ENCODE data around the gene SIVA1. TPM values are rescaled to one million over a fixed set of nuclear protein-coding genes. Genes with fewer than 3 reads are reported as not detected.
A peak's percentile ranks its signal among the peaks of the same experiment; 100 is the strongest.

SIVA1 gene
- total RNA-seq, 5 donors from 2014 or later (not counting 1 experiment from before 2014, with no cell fraction given): 62.3 to 93.5 (median 79.5) TPM

DNA sequence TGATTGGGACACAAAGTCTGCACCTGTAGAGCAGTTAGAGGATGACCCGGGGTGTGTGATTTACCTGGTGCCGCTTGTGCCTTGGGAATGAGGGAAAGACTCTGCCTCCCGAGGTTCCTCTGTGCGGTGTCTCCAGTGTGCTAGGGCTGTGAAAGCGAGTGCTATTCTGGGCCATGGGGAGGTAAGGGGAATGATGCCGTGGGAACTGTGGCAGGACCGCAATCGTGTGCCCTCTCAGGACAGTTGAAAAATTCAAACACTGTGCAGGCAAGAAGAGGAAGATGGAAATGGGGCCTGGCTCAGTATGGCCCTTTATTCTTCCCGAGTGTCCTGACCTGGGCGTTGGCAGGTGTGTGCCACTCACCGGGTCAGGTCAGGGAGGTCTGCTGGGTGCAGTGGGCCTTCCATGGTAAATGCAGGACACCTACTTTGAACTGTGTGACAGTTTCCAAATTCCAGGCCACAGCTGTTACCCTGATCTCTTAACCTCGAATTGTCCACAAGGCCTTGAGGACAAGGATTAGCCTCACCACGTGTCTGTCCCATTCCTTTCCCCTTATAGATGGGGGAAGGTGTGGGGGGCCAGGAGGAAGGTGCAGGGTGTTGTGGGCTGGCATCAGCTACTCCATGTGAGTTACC is 1.4 kb downstream of the SIVA1 start:
- Mint-ChIP-seq H3K36me3 (peaks cover 17% of the 10 kb centered on the region), H3K27me3 (no peaks in the 10 kb centered on the region), H3K4me3 (peak overlapping the region; percentile 88 to 93 (median 90)), H3K27ac (peak overlapping the region; percentile 57 to 90), H3K4me1 (peaks cover 40 to 46% (median 45%) of the 10 kb centered on the region in 3 donors), H3K9me3 (no peaks in the 10 kb centered on the region)
- H3K27ac ChIP-seq (ENCODE audit: low read length): peak overlapping the region; percentile 70
- H3K4me3 ChIP-seq (ENCODE audit: control insufficient read depth in 1 of 2, extremely low read depth in 1 of 2, low read length in 1 of 2): peak overlapping the region; percentile 76 to 86
- H3K9me3 ChIP-seq: no peaks in the 10 kb centered on the region
- DNase-seq: no peak
- ATAC-seq (replicated peaks in 1 of 4): no peak
- H3K27me3 ChIP-seq (replicated peaks in 1 of 2; ENCODE audit: control insufficient read depth in 2 of 2, extremely low read depth in 1 of 2, insufficient read depth in 2 of 2, low read length in 1 of 2): peaks cover 0 to 2% of the 10 kb centered on the region in 2 experiments
- H3K4me1 ChIP-seq (ENCODE audit: control insufficient read depth in 1 of 2, extremely low read depth in 1 of 2, insufficient read depth in 2 of 2, low read length in 2 of 2): peaks cover 10 to 49% of the 10 kb centered on the region in 2 experiments
- CTCF ChIA-PET: no interaction called here
- WGBS (ENCODE audit: insufficient coverage): 81% methylated on average over 11 of the region's 13 CpGs
- H3K36me3 ChIP-seq (ENCODE audit: control insufficient read depth in 2 of 2, extremely low read depth in 1 of 2, insufficient read depth in 1 of 2, low read length in 1 of 2): peaks cover 0 to 40% of the 10 kb centered on the region in 2 donors
- POLR2A ChIA-PET: no interaction called here

DNA sequence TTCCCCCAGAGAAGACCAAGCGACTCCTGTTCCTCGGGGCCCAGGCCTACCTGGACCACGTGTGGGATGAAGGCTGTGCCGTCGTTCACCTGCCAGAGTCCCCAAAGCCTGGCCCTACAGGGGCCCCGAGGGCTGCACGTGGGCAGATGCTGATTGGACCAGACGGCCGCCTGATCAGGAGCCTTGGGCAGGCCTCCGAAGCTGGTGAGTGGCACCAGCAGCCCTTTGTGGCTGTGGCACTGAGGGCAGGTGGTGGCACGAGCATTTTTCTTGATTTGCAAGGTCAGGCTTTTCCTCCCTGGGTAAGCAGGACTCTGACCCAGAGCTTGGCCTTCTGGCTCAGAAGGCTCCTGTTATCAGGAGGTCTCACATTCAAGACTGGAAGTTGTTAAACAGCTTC is 2.7 kb downstream of the SIVA1 start:
- ChIA-PET CTCF (no interaction called here), POLR2A (no interaction called here)
- Histone ChIP-seq H3K27me3 (replicated peaks in 1 of 2; ENCODE audit: control insufficient read depth in 2 of 2, extremely low read depth in 1 of 2, insufficient read depth in 2 of 2, low read length in 1 of 2) (no peaks in the 10 kb centered on the region), H3K36me3 (ENCODE audit: control insufficient read depth in 2 of 2, extremely low read depth in 1 of 2, insufficient read depth in 1 of 2, low read length in 1 of 2) (peaks cover 0 to 51% of the 10 kb centered on the region in 2 donors), H3K4me3 (ENCODE audit: control insufficient read depth in 1 of 2, extremely low read depth in 1 of 2, low read length in 1 of 2) (no peak overlapping the region), H3K9me3 (no peaks in the 10 kb centered on the region), H3K27ac (ENCODE audit: low read length) (no peak overlapping the region), H3K4me1 (ENCODE audit: control insufficient read depth in 1 of 2, extremely low read depth in 1 of 2, insufficient read depth in 2 of 2, low read length in 2 of 2) (peaks cover 10 to 49% of the 10 kb centered on the region in 2 experiments)
- no peak for DNase-seq
- 83% methylated on average over 11 of the region's 11 CpGs for WGBS (ENCODE audit: insufficient coverage)
- no peak for ATAC-seq (replicated peaks in 1 of 4)
- peak overlapping the region in 1 of 3 donors; percentile 88 for H3K4me3 Mint-ChIP-seq
- H3K36me3 Mint-ChIP-seq: peaks cover 21% of the 10 kb centered on the region
- H3K9me3 Mint-ChIP-seq: no peaks in the 10 kb centered on the region
- H3K27ac Mint-ChIP-seq: no peak overlapping the region
- peaks cover 40 to 53% (median 45%) of the 10 kb centered on the region in 3 donors for H3K4me1 Mint-ChIP-seq
- H3K27me3 Mint-ChIP-seq: no peaks in the 10 kb centered on the region

DNA sequence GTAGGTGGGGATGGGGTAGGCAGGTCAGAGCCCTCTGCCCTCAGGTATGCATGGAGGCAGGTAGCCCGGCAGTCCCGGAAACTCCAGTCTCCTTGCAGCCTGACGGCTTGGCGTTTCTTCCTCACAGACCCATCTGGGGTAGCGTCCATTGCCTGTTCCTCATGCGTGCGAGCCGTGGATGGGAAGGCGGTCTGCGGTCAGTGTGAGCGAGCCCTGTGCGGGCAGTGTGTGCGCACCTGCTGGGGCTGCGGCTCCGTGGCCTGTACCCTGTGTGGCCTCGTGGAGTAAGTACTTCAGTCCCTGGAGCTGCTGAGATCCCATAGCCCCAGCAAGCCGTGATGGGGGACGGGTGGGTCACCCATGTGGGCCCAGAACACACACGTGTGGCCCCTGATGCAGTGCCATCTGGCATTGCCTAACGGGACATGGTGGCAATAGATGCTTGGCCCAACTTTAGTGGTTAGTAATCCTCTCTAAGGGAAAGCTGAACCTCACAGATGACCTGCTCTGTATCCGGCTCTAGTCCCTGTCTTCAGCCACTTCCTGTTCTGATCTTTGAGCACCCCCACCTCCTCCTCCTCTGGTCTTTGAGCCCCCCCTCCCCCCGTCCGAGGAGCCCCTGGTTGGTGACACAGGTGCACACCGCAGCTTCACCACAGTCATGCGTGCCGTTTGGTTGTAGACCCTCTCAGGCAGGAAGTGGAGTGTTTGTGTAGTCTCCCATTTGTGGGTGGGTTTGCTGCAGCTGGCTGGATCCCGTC is 3.7 kb downstream of the SIVA1 start:
- Histone ChIP-seq H3K4me3 (ENCODE audit: control insufficient read depth in 1 of 2, extremely low read depth in 1 of 2, low read length in 1 of 2) (no peak overlapping the region), H3K9me3 (no peaks in the 10 kb centered on the region), H3K27me3 (replicated peaks in 1 of 2; ENCODE audit: control insufficient read depth in 2 of 2, extremely low read depth in 1 of 2, insufficient read depth in 2 of 2, low read length in 1 of 2) (no peaks in the 10 kb centered on the region), H3K4me1 (ENCODE audit: control insufficient read depth in 1 of 2, extremely low read depth in 1 of 2, insufficient read depth in 2 of 2, low read length in 2 of 2) (peaks cover 10 to 49% of the 10 kb centered on the region in 2 experiments), H3K27ac (ENCODE audit: low read length) (no peak overlapping the region), H3K36me3 (ENCODE audit: control insufficient read depth in 2 of 2, extremely low read depth in 1 of 2, insufficient read depth in 1 of 2, low read length in 1 of 2) (peaks cover 0 to 58% of the 10 kb centered on the region in 2 donors)
- peak in 1 of 35 experiments; percentile 19 for DNase-seq
- peaks cover 37 to 53% (median 40%) of the 10 kb centered on the region in 3 donors for H3K4me1 Mint-ChIP-seq
- no peak for ATAC-seq (replicated peaks in 1 of 4)
- peaks cover 28% of the 10 kb centered on the region for H3K36me3 Mint-ChIP-seq
- H3K9me3 Mint-ChIP-seq: no peaks in the 10 kb centered on the region
- CTCF ChIA-PET: no interaction called here
- WGBS (ENCODE audit: insufficient coverage): 79% methylated on average over 20 of the region's 27 CpGs
- POLR2A ChIA-PET: interaction anchor here in 1 of 2 donors (0.6 kb wide), 1 partner anchor 1290 kb away, joined by 3 read pairs; no protein-coding TSS in a partner anchor
- H3K27ac Mint-ChIP-seq: peak overlapping the region in 1 of 2 donors; percentile 22
- H3K27me3 Mint-ChIP-seq: no peaks in the 10 kb centered on the region
- H3K4me3 Mint-ChIP-seq: peak overlapping the region in 1 of 3 donors; percentile 27

DNA sequence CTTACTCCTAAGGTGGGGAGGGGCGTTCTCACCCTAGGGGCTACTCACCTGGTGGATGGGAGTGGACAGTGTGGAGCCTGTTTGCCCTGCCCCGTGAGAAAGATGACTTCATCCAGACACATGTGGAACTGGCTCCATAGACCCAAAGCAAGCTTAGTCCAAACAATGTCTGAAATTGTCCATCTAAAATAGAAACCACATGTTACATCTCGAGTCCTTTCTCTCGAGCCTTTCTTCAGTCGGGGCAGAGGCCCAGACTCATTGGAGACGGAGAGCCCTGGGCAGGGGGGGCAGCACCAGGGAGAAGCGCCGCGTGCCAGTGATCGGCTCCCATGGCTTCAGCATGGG is 4.3 kb downstream of the SIVA1 start:
- Histone ChIP-seq H3K4me3 (ENCODE audit: control insufficient read depth in 1 of 2, extremely low read depth in 1 of 2, low read length in 1 of 2) (no peak overlapping the region), H3K27ac (ENCODE audit: low read length) (no peak overlapping the region), H3K4me1 (ENCODE audit: control insufficient read depth in 1 of 2, extremely low read depth in 1 of 2, insufficient read depth in 2 of 2, low read length in 2 of 2) (peaks cover 10 to 43% of the 10 kb centered on the region in 2 experiments), H3K27me3 (replicated peaks in 1 of 2; ENCODE audit: control insufficient read depth in 2 of 2, extremely low read depth in 1 of 2, insufficient read depth in 2 of 2, low read length in 1 of 2) (no peaks in the 10 kb centered on the region), H3K9me3 (no peaks in the 10 kb centered on the region), H3K36me3 (ENCODE audit: control insufficient read depth in 2 of 2, extremely low read depth in 1 of 2, insufficient read depth in 1 of 2, low read length in 1 of 2) (peaks cover 1 to 62% of the 10 kb centered on the region in 2 donors)
- peaks cover 32% of the 10 kb centered on the region for H3K36me3 Mint-ChIP-seq
- H3K27me3 Mint-ChIP-seq: no peaks in the 10 kb centered on the region
- POLR2A ChIA-PET: interaction anchor here in 1 of 2 donors (0.6 kb wide), 1 partner anchor 1290 kb away, joined by 3 read pairs; no protein-coding TSS in a partner anchor
- ATAC-seq (replicated peaks in 1 of 4): no peak
- no peak for DNase-seq
- peaks cover 37 to 53% (median 40%) of the 10 kb centered on the region in 3 donors for H3K4me1 Mint-ChIP-seq
- CTCF ChIA-PET: no interaction called here
- no peaks in the 10 kb centered on the region for H3K9me3 Mint-ChIP-seq
- peak overlapping the region in 1 of 3 donors; percentile 19 for H3K4me3 Mint-ChIP-seq
- peak overlapping the region in 1 of 2 donors; percentile 66 for H3K27ac Mint-ChIP-seq
- 75% methylated on average over 4 of the region's 10 CpGs for WGBS (ENCODE audit: insufficient coverage)

DNA sequence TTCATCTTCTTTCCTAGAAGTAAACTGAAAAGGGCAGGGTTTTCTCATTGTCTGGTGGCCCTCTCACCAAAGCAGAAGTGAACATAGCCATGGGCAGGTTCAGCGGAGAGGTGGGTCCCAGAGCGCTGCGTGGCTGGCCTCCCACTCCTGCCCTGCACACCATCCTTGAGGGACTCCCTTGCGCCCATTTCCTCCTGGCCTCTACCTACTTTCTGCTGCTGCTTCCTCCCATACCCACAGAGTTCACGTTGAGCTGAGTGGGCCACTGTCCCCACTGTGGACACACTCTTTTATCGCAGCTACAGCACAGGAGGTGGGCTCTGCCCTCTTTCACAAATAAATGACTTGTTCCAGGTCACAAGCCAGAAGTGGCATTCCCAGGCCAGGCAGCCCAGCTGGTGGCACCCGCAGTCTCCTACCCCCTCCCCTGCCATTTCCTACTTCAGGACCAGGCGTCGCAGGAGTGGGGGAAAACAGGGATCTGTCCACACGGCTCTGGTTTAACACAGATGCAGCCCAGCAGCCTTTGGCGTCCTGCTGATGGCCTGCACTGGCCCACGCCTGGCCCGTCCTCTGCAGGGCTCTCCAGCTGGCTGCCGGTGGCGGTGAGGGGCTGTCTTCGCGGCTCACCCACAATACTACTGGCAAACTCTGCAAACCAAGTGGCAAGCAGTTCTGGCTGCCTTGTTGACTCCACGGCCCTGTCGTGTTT is 4.9 kb downstream of the SIVA1 start:
- 91% methylated on average over 19 of the region's 19 CpGs for WGBS (ENCODE audit: insufficient coverage)
- no peaks in the 10 kb centered on the region for H3K9me3 Mint-ChIP-seq
- ChIA-PET POLR2A (interaction anchor here in 1 of 2 donors (0.6 kb wide), 1 partner anchor 1291 kb away, joined by 3 read pairs; no protein-coding TSS in a partner anchor), CTCF (interaction anchor here in 1 of 2 donors (1.2 kb wide), 1 partner anchor 11 kb away, joined by 4 read pairs; no protein-coding TSS in a partner anchor)
- H3K27ac Mint-ChIP-seq: peak overlapping the region in 1 of 2 donors; percentile 28
- H3K27ac ChIP-seq (ENCODE audit: low read length): no peak overlapping the region
- no peaks in the 10 kb centered on the region for H3K27me3 Mint-ChIP-seq
- DNase-seq (no peak), ATAC-seq (replicated peaks in 1 of 4) (no peak)
- H3K4me3 Mint-ChIP-seq: no peak overlapping the region
- H3K36me3 ChIP-seq (ENCODE audit: control insufficient read depth in 2 of 2, extremely low read depth in 1 of 2, insufficient read depth in 1 of 2, low read length in 1 of 2): peaks cover 2 to 62% of the 10 kb centered on the region in 2 donors
- peaks cover 35 to 53% (median 35%) of the 10 kb centered on the region in 3 donors for H3K4me1 Mint-ChIP-seq
- peaks cover 10 to 41% of the 10 kb centered on the region in 2 experiments for H3K4me1 ChIP-seq (ENCODE audit: control insufficient read depth in 1 of 2, extremely low read depth in 1 of 2, insufficient read depth in 2 of 2, low read length in 2 of 2)
- H3K9me3 ChIP-seq: no peaks in the 10 kb centered on the region
- no peaks in the 10 kb centered on the region for H3K27me3 ChIP-seq (replicated peaks in 1 of 2; ENCODE audit: control insufficient read depth in 2 of 2, extremely low read depth in 1 of 2, insufficient read depth in 2 of 2, low read length in 1 of 2)
- peaks cover 34% of the 10 kb centered on the region for H3K36me3 Mint-ChIP-seq
- H3K4me3 ChIP-seq (ENCODE audit: control insufficient read depth in 1 of 2, extremely low read depth in 1 of 2, low read length in 1 of 2): no peak overlapping the region
